PC-9 (cell line): ENCODE data around the gene NLGN1.

ENCODE experiments used
- EZH2 ChIP-seq: fragments of 200-600 bp; sonication (generic); IDR thresholded peaks from 2 replicates; pipeline ENCODE4 v1.8.0; 2017; ENCODE audit warnings: antibody characterized with exemption, low read depth
- TF ChIP-seq, protein P1 (sequence below): fragments of 200-600 bp; sonication (generic); conservative IDR thresholded peaks from 2 replicates; pipeline ENCODE4 v1.6.1; 2017; ENCODE audit warnings: mixed run types, antibody characterized with exemption, mild to moderate bottlenecking, moderate library complexity

DNA sequence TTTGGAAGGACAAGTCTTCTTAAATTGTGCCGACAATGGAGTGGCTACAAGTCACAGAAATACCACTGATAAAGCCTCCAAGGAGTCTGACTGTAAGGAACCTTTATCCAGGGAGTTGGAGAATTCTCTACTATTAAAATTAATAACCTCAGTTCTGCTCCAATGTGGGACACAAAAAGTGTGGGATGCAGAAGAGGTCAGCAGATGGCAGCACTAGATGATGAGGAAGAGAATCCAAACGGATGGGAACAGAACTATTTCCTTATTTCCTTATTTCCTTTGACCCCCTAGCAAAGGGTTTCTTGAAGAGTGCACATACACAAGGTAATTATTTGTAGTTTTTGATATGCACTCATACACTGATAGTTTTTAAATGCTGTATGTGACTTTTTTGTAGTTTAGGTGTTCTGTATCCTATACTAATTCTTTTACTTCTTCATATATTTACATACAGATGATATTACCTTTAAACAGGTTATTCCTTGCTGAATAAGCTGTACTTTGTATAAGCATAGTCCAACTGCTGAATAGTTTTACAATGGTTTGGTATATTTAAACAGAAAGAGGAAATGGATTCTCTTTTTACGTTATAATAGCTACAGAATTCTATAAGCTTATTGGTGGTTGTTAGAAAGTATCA lies 25.6 kb upstream of the NLGN1 start:
- TF ChIP-seq, protein P1, sequence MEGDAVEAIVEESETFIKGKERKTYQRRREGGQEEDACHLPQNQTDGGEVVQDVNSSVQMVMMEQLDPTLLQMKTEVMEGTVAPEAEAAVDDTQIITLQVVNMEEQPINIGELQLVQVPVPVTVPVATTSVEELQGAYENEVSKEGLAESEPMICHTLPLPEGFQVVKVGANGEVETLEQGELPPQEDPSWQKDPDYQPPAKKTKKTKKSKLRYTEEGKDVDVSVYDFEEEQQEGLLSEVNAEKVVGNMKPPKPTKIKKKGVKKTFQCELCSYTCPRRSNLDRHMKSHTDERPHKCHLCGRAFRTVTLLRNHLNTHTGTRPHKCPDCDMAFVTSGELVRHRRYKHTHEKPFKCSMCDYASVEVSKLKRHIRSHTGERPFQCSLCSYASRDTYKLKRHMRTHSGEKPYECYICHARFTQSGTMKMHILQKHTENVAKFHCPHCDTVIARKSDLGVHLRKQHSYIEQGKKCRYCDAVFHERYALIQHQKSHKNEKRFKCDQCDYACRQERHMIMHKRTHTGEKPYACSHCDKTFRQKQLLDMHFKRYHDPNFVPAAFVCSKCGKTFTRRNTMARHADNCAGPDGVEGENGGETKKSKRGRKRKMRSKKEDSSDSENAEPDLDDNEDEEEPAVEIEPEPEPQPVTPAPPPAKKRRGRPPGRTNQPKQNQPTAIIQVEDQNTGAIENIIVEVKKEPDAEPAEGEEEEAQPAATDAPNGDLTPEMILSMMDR = peak; percentile 76
- no peak for TF ChIP-seq EZH2
